ENCODE data around the gene PHOSPHO1.

DNA sequence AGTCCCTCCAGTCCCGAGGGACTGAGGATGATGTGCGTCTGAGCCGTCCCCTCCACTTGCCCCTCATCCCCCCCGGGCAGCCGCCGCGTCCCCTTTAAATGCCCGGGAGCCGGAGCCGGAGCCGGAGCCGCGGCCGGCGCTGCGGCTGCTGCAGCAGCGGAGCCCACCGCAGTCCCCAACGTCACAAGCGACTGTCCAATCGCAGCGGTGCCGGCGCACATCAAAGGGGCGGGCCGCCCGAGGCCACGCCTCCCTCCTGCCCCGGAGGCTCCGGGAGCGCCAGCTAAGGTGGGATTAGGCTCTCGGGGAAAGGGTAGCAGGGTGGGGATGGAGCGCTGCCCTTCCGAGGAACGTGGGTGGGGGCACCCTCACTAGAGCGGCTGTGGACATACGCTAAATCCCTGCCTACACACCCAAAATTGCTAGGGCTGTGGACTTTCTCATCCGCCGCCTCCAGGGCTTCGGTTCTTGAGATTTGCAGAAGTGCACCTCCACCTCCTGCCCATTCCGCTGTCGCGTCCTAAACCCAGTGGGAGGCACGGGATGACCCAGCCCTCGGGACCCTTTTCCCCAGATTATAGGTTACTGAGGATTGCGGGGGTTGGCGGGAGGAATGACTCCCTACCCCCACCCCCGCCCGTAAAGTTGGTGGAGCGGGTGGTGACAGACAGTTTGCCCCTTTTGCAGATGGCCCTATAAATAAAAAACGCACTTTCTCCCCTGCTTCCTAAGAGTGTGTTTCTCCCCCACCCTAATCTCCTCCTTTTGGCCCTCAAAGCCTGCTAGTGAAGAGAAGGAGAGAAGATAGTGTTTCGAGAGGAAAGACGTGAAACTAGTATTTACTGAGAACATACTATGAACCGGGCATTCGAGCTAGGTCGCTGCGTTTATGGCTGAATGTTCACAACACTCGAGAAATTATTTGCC lies at the start of gene PHOSPHO1:
- TF ChIP-seq, protein P1, sequence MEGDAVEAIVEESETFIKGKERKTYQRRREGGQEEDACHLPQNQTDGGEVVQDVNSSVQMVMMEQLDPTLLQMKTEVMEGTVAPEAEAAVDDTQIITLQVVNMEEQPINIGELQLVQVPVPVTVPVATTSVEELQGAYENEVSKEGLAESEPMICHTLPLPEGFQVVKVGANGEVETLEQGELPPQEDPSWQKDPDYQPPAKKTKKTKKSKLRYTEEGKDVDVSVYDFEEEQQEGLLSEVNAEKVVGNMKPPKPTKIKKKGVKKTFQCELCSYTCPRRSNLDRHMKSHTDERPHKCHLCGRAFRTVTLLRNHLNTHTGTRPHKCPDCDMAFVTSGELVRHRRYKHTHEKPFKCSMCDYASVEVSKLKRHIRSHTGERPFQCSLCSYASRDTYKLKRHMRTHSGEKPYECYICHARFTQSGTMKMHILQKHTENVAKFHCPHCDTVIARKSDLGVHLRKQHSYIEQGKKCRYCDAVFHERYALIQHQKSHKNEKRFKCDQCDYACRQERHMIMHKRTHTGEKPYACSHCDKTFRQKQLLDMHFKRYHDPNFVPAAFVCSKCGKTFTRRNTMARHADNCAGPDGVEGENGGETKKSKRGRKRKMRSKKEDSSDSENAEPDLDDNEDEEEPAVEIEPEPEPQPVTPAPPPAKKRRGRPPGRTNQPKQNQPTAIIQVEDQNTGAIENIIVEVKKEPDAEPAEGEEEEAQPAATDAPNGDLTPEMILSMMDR (IDR thresholded peaks at IDR 0.05; ENCODE audit: poor library complexity) = no peak
- TF ChIP-seq EZH2phosphoT487 (IDR thresholded peaks at IDR 0.05; ENCODE audit: low read depth, severe bottlenecking, unreplicated experiment) = no peak

Measured in hepatocyte (in vitro differentiated cells).